OCI-LY7 (cell line): ENCODE data around the gene POLR2F.
"Not testable (repeated sequence)": the region's sequence is repeated elsewhere in the genome, so short reads cannot be mapped to it uniquely, and the experiment has no call there.

Experiments
- CTCF ChIP-seq: fragments of 200-600 bp; sonication (generic); conservative IDR thresholded peaks from 2 replicates; pipeline ENCODE4 v1.5.1; 2014; ENCODE audit warnings: mild to moderate bottlenecking, antibody characterized with exemption, low read length, moderate library complexity, mixed read lengths
- EZH2phosphoT487 ChIP-seq: fragments of 200-600 bp; sonication (generic); IDR thresholded peaks from 2 replicates; pipeline ENCODE4 v1.6.1; 2018; ENCODE audit warnings: low read depth, borderline replicate concordance, mild to moderate bottlenecking, mixed run types, antibody characterized with exemption, low read length, moderate library complexity, mixed read lengths

- not testable (repeated sequence) for TF ChIP-seq CTCF, EZH2phosphoT487
Observed at GRCh38 chr22:37955825-37956397, 2.4 kb downstream of the POLR2F start.
